Upper lobe of left lung (tissue), 4 donors: ENCODE results near the gene RCOR2.

Experiments
- CTCF ChIP-seq, 6 experiments: fragments of 450-650 bp in 4 of 6; fragments of 200-600 bp in 2 of 6; sonication (generic) in 2 of 6; IDR thresholded peaks; one replicate each; pipeline ENCODE4 v1.5.1; 2016 to 2019; ENCODE audit warnings: antibody characterized with exemption in 6 of 6
- POLR2AphosphoS5 ChIP-seq, 2 donors: sonication (generic); formaldehyde crosslinking; IDR thresholded peaks; one replicate each; pipeline ENCODE4 v1.5.1; 2017; ENCODE audit warnings: antibody characterized with exemption in 2 of 2

- TF ChIP-seq CTCF (IDR thresholded peaks at IDR 0.05), result no peak
- TF ChIP-seq POLR2AphosphoS5 (IDR thresholded peaks at IDR 0.05), result no peak
These were observed 4.3 kb downstream of the RCOR2 start for GRCh38 chr11:63912678-63913077.
